Mesendoderm (in vitro differentiated cells): ENCODE measurements around the gene HOXC12.

Experiments
- DNase-seq: peaks from one replicate; pipeline ENCODE4 v3.0.0; 2013
- H2AK5ac ChIP-seq: 2 replicates; pipeline ENCODE4 v1.6.1; 2013; ENCODE audit warnings: low read length, inconsistent platforms
- H2BK120ac ChIP-seq: 2 replicates; pipeline ENCODE4 v1.6.1; 2013; ENCODE audit warnings: low read depth, mild to moderate bottlenecking, low read length, moderate library complexity, mixed read lengths
- H2BK15ac ChIP-seq: replicated peaks from 2 replicates; pipeline ENCODE4 v1.6.1; 2013; ENCODE audit warnings: low read depth, mild to moderate bottlenecking, moderate library complexity
- H2BK5ac ChIP-seq: 2 replicates; pipeline ENCODE4 v1.6.1; 2013; ENCODE audit warnings: low read length, inconsistent platforms
- H3K18ac ChIP-seq: 2 replicates; pipeline ENCODE4 v1.6.1; 2013; ENCODE audit warnings: mild to moderate bottlenecking, low read length, mixed read lengths
- H3K23ac ChIP-seq: one replicate; pipeline ENCODE4 v1.6.1; 2013; ENCODE audit warnings: low read length
- H3K27ac ChIP-seq: 2 replicates; pipeline ENCODE4 v1.5.1; 2013; ENCODE audit warnings: low read depth, mild to moderate bottlenecking, inconsistent platforms, low read length, moderate library complexity
- H3K27me3 ChIP-seq: 2 replicates; pipeline ENCODE4 v1.6.1; 2013; ENCODE audit warnings: low read length, control low read depth, mild to moderate bottlenecking, inconsistent platforms; ENCODE audit not compliant: insufficient read depth, poor library complexity
- H3K36me3 ChIP-seq: 2 replicates; pipeline ENCODE4 v1.6.1; 2013; ENCODE audit warnings: low read length, inconsistent platforms; ENCODE audit not compliant: control insufficient read depth, insufficient read depth
- H3K4ac ChIP-seq: one replicate; pipeline ENCODE4 v1.6.1; 2013; ENCODE audit warnings: low read depth, mild to moderate bottlenecking, low read length, moderate library complexity
- H3K4me1 ChIP-seq: 2 replicates; pipeline ENCODE4 v1.6.1; 2013; ENCODE audit warnings: low read depth, low read length, inconsistent platforms; ENCODE audit not compliant: control insufficient read depth
- H3K4me2 ChIP-seq: 2 replicates; pipeline ENCODE4 v1.6.1; 2013; ENCODE audit warnings: low read length
- H3K4me3 ChIP-seq: 2 replicates; pipeline ENCODE4 v1.5.1; 2013; ENCODE audit warnings: mild to moderate bottlenecking, low read length
- H3K56ac ChIP-seq: one replicate; pipeline ENCODE4 v1.6.1; 2013; ENCODE audit warnings: low read length
- H3K79me1 ChIP-seq: 2 replicates; pipeline ENCODE4 v1.6.1; 2013; ENCODE audit warnings: low read length, inconsistent platforms
- H3K79me2 ChIP-seq: 2 replicates; pipeline ENCODE4 v1.6.1; 2013; ENCODE audit warnings: mild to moderate bottlenecking, low read length; ENCODE audit not compliant: control insufficient read depth, insufficient read depth
- H3K9ac ChIP-seq: 2 replicates; pipeline ENCODE4 v1.6.1; 2013; ENCODE audit warnings: low read length, inconsistent platforms
- H4K5ac ChIP-seq: one replicate; pipeline ENCODE4 v1.6.1; 2013; ENCODE audit warnings: low read length
- H4K8ac ChIP-seq: one replicate; pipeline ENCODE4 v1.6.1; 2013; ENCODE audit warnings: low read depth, mild to moderate bottlenecking, control low read depth, low read length, moderate library complexity
- WGBS: extraction: QIAGEN DNeasy Blood & Tissue Kit; methylation state at CpG from one replicate; pipeline ENCODE4 v1.1.7; 2013; ENCODE audit warnings: low lambda C conversion rate, missing lambda C conversion rate; ENCODE audit not compliant: insufficient coverage; ENCODE audit errors: extremely low coverage; 5-methylcytosine and 5-hydroxymethylcytosine counted together

Gene HOXC12

GRCh38 chr12:53964315-53964713, 9.6 kb downstream of the HOXC12 start:
- Histone ChIP-seq H3K4me1 (no peaks in the 10 kb centered on the region), H2AK5ac (no peak overlapping the region), H4K5ac (no peak overlapping the region), H3K9ac (no peak overlapping the region), H3K23ac (no peak overlapping the region), H2BK5ac (no peak overlapping the region), H3K79me2 (no peaks in the 10 kb centered on the region), H3K4ac (no peak overlapping the region), H3K4me2 (no peak overlapping the region), H3K79me1 (no peaks in the 10 kb centered on the region), H2BK120ac (no peak overlapping the region), H3K36me3 (no peaks in the 10 kb centered on the region), H3K4me3 (no peak overlapping the region), H3K27ac (no peak overlapping the region), H3K18ac (no peak overlapping the region), H4K8ac (no peak overlapping the region), H2BK15ac (no peak overlapping the region), H3K56ac (no peak overlapping the region), H3K27me3 (peaks cover 98% of the 10 kb centered on the region)
- DNase-seq: no peak
- WGBS: no CpG with 5 or more reads among the region's 2 CpGs

DNA sequence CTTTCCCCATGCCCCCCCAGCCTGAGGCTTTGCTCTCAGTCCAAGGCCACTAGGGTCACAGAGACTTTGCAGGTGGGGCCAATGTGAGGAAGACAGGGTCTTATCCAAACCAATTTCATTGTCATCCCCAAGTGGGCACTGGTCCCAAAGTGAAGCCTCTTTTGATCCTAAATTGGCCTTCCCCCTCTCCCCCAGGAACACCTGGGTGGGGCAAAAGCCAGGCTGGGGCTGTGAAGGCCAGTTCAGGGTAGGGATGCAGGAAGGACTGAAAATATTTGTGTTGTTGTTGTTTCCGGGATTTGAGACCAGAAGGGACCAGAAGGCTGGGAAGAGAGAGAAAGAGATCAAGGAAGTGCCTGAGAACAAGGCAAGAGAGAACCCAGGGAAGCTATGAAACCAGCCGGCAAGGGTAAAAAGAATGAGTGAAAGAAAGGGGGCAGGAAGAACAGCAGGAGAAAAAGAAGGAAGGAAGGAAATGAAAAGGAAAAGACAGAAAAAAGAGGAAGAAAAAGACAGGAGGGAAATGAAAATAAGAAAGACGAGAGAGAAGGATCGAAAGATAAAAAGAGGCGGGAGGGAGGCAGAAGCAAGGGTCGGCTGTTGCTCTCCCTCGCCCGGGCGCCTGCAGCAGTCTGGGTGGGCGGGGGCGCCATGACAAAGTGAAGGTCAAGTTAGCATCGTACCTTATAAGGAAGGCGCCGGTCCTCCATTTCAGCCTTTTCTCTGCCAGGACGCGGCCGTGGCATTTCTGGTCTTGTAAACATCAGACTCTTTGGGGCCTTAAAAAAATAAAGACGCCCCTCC, 10.8 kb downstream of the HOXC12 start:
- no peak overlapping the region for H4K5ac ChIP-seq
- H3K79me2 ChIP-seq: no peaks in the 10 kb centered on the region
- no peak overlapping the region for H2BK15ac ChIP-seq
- H3K4me3 ChIP-seq: no peak overlapping the region
- WGBS: no CpG with 5 or more reads among the region's 18 CpGs
- H3K4me2 ChIP-seq: no peak overlapping the region
- H2AK5ac ChIP-seq: no peak overlapping the region
- H3K36me3 ChIP-seq: no peaks in the 10 kb centered on the region
- H3K56ac ChIP-seq: no peak overlapping the region
- H3K4me1 ChIP-seq: no peaks in the 10 kb centered on the region
- no peak overlapping the region for H3K27ac ChIP-seq
- no peak overlapping the region for H3K18ac ChIP-seq
- no peak overlapping the region for H3K23ac ChIP-seq
- peak; percentile 71 for DNase-seq
- H3K9ac ChIP-seq: no peak overlapping the region
- H3K4ac ChIP-seq: no peak overlapping the region
- no peak overlapping the region for H2BK120ac ChIP-seq
- no peaks in the 10 kb centered on the region for H3K79me1 ChIP-seq
- peaks cover 98% of the 10 kb centered on the region for H3K27me3 ChIP-seq
- H2BK5ac ChIP-seq: no peak overlapping the region
- no peak overlapping the region for H4K8ac ChIP-seq

- Histone ChIP-seq H3K4me2 (no peak overlapping the region), H3K79me2 (no peaks in the 10 kb centered on the region), H3K23ac (no peak overlapping the region), H4K5ac (no peak overlapping the region), H2BK15ac (no peak overlapping the region), H3K4me1 (no peaks in the 10 kb centered on the region), H3K4me3 (no peak overlapping the region), H4K8ac (no peak overlapping the region), H3K18ac (no peak overlapping the region), H2BK5ac (no peak overlapping the region), H2AK5ac (no peak overlapping the region), H3K79me1 (no peaks in the 10 kb centered on the region), H3K9ac (no peak overlapping the region), H3K56ac (no peak overlapping the region), H3K4ac (no peak overlapping the region), H2BK120ac (no peak overlapping the region), H3K36me3 (no peaks in the 10 kb centered on the region), H3K27ac (no peak overlapping the region), H3K27me3 (peaks cover 98% of the 10 kb centered on the region)
- no CpG with 5 or more reads among the region's 15 CpGs for WGBS
- peak; percentile 61 for DNase-seq
These were observed 11.3 kb downstream of the HOXC12 start for GRCh38 chr12:53966085-53966384.

DNA sequence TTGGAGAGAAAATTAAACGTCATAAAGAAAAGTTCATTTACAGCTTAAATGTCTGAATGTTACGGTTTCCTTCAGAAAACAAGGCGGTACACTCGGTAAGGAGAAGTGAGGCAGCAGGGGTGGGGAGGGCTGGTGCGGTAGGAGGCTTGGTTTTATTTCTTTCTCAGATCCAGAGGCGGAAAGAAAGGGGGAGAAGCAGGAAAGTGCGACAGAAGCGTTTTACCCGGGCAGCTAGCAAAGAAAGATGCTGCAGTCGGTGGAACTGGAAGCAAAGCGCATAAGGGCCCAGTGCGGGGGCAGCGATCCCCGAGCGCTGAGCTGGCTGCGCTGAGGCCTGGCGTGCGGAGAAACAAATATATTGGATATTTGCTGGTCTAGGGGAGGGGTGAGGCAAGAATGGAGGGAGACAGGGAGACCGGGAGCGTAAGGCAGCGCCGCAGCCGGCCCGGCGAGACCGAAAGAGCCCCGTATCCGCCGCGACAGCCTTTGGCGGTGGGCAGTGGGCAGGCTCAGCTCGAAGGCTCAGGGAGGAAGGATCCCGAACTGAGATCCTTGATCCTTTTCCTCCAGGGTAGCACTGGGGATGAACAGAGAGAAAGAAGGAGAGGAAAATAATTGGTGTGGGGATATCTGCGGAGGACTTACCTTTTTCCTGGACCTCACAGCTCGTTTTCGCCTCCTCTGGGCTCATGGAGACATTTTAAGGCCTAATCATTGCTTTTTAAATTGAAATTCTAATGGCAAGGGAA, 11.9 kb downstream of the HOXC12 start:
- Histone ChIP-seq H3K56ac (no peak overlapping the region), H3K79me1 (no peaks in the 10 kb centered on the region), H2BK120ac (no peak overlapping the region), H3K79me2 (no peaks in the 10 kb centered on the region), H3K4ac (no peak overlapping the region), H3K27me3 (peaks cover 98% of the 10 kb centered on the region), H2BK15ac (no peak overlapping the region), H4K8ac (no peak overlapping the region), H3K18ac (no peak overlapping the region), H3K36me3 (no peaks in the 10 kb centered on the region), H2AK5ac (no peak overlapping the region), H3K4me3 (no peak overlapping the region), H3K23ac (no peak overlapping the region), H2BK5ac (no peak overlapping the region), H3K9ac (no peak overlapping the region), H4K5ac (no peak overlapping the region), H3K4me1 (no peaks in the 10 kb centered on the region), H3K27ac (no peak overlapping the region), H3K4me2 (peak overlapping the region; percentile 7)
- DNase-seq: no peak
- no CpG with 5 or more reads among the region's 36 CpGs for WGBS

GRCh38 chr12:53967421-53967925, 12.8 kb downstream of the HOXC12 start:
- no peaks in the 10 kb centered on the region for H3K36me3 ChIP-seq
- no peak overlapping the region for H2AK5ac ChIP-seq
- no peak for DNase-seq

More at GRCh38 chr12:53967421-53967925, 12.8 kb downstream of the HOXC12 start:
- peaks cover 99% of the 10 kb centered on the region for H3K27me3 ChIP-seq
- no peak overlapping the region for H2BK15ac ChIP-seq
- no peaks in the 10 kb centered on the region for H3K4me1 ChIP-seq
- H3K18ac ChIP-seq: no peak overlapping the region
- H3K9ac ChIP-seq: no peak overlapping the region
- no peak overlapping the region for H3K56ac ChIP-seq
- H3K4me2 ChIP-seq: no peak overlapping the region
- no peak overlapping the region for H3K4ac ChIP-seq
- H3K4me3 ChIP-seq: no peak overlapping the region
- H3K27ac ChIP-seq: no peak overlapping the region
- WGBS: no CpG with 5 or more reads among the region's 5 CpGs
- no peak overlapping the region for H2BK120ac ChIP-seq
- no peaks in the 10 kb centered on the region for H3K79me1 ChIP-seq
- no peak overlapping the region for H3K23ac ChIP-seq
- no peak overlapping the region for H4K5ac ChIP-seq
- no peak overlapping the region for H4K8ac ChIP-seq
- H3K79me2 ChIP-seq: no peaks in the 10 kb centered on the region
- H2BK5ac ChIP-seq: no peak overlapping the region
